Ishikawa (cell line): ENCODE data around the gene ELFN1.

Experiments used
- CEBPB ChIP-seq: IDR thresholded peaks from 2 replicates; pipeline ENCODE4 v1.6.1; 2012
- CREB1 ChIP-seq: IDR thresholded peaks from 2 replicates; pipeline ENCODE4 v1.6.1; 2012; ENCODE audit warnings: low read depth
- EGR1 ChIP-seq: IDR thresholded peaks from 2 replicates; pipeline ENCODE4 v1.6.1; 2012
- EP300 ChIP-seq: IDR thresholded peaks from 2 replicates; pipeline ENCODE4 v1.6.1; 2012; ENCODE audit warnings: borderline replicate concordance
- FOXM1 ChIP-seq: IDR thresholded peaks from 2 replicates; pipeline ENCODE4 v1.6.1; 2012; ENCODE audit warnings: low read depth, borderline replicate concordance
- NFIC ChIP-seq: IDR thresholded peaks from 2 replicates; pipeline ENCODE4 v1.6.1; 2012
- RAD21 ChIP-seq: IDR thresholded peaks from 2 replicates; pipeline ENCODE4 v1.6.1; 2012; ENCODE audit warnings: low read depth
- TAF1 ChIP-seq: IDR thresholded peaks from 2 replicates; pipeline ENCODE4 v1.6.1; 2012; ENCODE audit warnings: low read depth, mild to moderate bottlenecking
- TCF12 ChIP-seq: IDR thresholded peaks from 2 replicates; pipeline ENCODE4 v1.6.1; 2012; ENCODE audit warnings: low read depth
- TEAD4 ChIP-seq: IDR thresholded peaks from 2 replicates; pipeline ENCODE4 v1.6.1; 2012
- YY1 ChIP-seq: IDR thresholded peaks from 2 replicates; pipeline ENCODE4 v1.6.1; 2012; ENCODE audit warnings: low read depth
- TF ChIP-seq, protein P1 (sequence below): IDR thresholded peaks from 2 replicates; pipeline ENCODE4 v1.6.1; 2012
- TF ChIP-seq, protein P2 (sequence below): IDR thresholded peaks from 2 replicates; pipeline ENCODE4 v1.6.1; 2012; ENCODE audit warnings: low read depth, mild to moderate bottlenecking
- TF ChIP-seq, protein P3 (sequence below): IDR thresholded peaks from 2 replicates; pipeline ENCODE4 v1.6.1; 2012

DNA sequence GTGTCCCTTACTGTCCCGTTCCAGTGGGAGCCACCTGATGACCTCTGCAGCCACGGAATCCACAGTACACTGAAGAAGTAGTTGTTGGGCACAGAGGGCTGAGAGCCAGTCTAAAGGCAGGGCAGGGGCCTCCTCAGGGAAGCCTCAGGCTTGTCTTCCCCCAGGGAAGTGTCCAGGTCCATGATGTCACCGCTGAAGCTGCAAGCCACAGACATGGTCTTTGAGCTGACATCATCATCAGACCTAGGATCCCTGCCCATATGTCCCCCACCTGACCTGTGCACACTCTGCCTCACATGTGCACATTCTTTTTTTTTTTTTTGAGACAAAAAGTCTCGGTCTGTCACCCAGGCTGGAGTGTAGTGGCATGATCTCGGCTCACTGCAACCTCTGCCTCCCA is 38.4 kb upstream of the ELFN1 start:
- no peak for TF ChIP-seq RAD21
- no peak for TF ChIP-seq CEBPB
- TF ChIP-seq EGR1 = no peak
- TF ChIP-seq, protein P1, sequence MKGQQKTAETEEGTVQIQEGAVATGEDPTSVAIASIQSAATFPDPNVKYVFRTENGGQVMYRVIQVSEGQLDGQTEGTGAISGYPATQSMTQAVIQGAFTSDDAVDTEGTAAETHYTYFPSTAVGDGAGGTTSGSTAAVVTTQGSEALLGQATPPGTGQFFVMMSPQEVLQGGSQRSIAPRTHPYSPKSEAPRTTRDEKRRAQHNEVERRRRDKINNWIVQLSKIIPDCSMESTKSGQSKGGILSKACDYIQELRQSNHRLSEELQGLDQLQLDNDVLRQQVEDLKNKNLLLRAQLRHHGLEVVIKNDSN = no peak
- no peak for TF ChIP-seq FOXM1
- TF ChIP-seq TAF1 = no peak
- TF ChIP-seq NFIC = no peak
- TF ChIP-seq CREB1 = no peak
- TF ChIP-seq, protein P2, sequence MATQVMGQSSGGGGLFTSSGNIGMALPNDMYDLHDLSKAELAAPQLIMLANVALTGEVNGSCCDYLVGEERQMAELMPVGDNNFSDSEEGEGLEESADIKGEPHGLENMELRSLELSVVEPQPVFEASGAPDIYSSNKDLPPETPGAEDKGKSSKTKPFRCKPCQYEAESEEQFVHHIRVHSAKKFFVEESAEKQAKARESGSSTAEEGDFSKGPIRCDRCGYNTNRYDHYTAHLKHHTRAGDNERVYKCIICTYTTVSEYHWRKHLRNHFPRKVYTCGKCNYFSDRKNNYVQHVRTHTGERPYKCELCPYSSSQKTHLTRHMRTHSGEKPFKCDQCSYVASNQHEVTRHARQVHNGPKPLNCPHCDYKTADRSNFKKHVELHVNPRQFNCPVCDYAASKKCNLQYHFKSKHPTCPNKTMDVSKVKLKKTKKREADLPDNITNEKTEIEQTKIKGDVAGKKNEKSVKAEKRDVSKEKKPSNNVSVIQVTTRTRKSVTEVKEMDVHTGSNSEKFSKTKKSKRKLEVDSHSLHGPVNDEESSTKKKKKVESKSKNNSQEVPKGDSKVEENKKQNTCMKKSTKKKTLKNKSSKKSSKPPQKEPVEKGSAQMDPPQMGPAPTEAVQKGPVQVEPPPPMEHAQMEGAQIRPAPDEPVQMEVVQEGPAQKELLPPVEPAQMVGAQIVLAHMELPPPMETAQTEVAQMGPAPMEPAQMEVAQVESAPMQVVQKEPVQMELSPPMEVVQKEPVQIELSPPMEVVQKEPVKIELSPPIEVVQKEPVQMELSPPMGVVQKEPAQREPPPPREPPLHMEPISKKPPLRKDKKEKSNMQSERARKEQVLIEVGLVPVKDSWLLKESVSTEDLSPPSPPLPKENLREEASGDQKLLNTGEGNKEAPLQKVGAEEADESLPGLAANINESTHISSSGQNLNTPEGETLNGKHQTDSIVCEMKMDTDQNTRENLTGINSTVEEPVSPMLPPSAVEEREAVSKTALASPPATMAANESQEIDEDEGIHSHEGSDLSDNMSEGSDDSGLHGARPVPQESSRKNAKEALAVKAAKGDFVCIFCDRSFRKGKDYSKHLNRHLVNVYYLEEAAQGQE = no peak
- TF ChIP-seq, protein P3, sequence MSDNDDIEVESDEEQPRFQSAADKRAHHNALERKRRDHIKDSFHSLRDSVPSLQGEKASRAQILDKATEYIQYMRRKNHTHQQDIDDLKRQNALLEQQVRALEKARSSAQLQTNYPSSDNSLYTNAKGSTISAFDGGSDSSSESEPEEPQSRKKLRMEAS = no peak
- TF ChIP-seq EP300 = no peak
- TF ChIP-seq YY1 = no peak
- TF ChIP-seq TCF12 = no peak
- no peak for TF ChIP-seq TEAD4
